GM21390 (cell line): Measurements from ENCODE around the gene ROBO1.
"Not testable (repeated sequence)": the region's sequence is repeated elsewhere in the genome, so short reads cannot be mapped to it uniquely, and the experiment has no call there.

ENCODE experiments used
- ATAC-seq: cut with Tn5 transposase; IDR thresholded peaks from one replicate; pipeline ENCODE4 v1.9.1; 2021; ENCODE audit not compliant: unreplicated experiment

Gene ROBO1

DNA sequence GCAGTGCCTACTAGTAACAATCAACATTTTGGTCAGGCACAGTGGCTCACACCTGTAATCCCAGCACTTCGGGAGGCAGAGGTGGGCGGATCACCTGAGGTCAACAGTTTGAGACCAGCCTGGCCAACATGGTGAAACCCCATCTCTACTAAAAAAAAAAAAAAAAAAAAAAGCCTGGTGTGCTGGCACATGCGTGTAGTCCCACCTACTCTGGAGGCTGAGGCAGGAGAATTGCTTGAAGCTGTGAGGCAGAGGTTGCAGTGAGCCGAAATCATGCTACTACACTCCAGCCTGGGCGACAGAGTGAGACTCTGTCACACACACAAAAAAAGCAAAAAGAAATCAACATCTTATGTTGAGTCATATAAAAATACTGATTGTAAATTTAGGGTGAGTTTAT lies 1043.4 kb downstream of the ROBO1 start:
- ATAC-seq, result not testable (repeated sequence)

DNA sequence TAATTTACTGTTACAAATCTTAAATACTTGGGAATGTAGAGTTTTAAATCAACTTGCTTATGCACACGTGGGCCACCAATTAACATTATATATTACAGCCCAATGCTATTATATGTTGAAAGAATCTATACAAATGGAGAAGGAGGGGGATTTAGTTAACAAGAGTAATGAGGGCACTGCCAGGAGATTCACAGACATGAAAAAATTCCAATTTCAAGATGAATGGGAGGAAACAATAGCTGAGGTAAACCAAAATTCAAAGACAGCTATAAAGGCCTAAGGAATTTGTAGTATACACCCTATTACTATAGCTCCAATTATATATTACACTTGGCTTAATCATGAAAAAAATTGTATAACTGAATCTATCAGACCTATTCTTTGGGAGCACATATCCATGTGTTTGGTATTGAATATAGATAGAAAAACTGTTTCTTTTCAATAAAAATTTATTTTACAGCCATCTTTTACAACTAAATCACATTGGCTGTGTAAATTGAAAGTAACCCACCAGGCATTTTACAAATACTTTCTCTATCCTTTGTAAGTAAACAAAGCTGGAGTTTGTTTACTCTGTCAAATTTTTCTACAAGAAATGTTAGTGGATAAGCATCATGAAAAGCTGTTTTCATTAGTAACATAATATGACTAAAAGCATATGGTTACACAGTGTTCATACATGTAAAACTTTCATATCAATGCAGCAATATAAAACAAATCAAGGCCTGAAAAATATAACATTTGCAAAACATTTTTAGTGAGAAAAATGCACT lies 1045.8 kb downstream of the ROBO1 start:
- ATAC-seq, result no peak

DNA sequence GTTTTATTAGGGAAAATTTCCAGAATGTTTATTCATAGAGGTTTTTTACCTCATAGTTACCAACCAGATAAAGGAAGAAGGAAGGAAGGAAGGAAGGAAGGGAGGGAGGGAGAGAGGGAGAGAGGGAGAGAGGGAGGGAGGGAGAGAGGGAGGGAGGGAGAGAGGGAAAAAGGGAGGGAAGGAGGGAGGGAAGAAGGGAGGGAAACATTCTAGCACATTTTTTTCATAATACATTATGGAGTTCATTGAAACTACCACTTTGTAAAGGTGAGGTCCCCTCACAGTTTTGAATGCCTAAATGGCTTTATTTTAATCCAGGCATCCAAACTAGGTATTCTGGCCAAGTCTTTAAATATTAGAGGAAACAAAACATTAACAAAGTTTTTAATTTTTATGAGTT lies 1049.1 kb downstream of the ROBO1 start:
- ATAC-seq, result no peak

DNA sequence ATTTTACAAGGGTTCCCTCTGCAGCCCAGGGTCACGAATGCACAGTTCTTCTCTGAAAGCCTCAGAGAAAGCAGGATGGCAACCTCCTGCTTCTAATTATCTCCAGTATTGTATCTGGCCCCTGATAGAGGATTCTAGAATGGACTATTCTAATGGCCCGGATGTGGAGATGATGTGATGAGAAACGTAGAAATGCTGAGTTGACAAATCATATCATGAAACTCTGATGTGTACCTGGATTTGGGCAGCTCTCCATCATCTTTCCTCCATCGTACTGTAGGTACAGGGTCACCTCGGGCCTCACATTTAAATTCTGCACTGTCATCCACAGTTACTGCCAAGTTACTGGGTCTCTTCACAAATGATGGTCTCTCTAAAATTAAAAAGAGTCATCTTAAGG lies 1050.8 kb downstream of the ROBO1 start:
- no peak for ATAC-seq

GRCh38 chr3:78712941-78713340 lies 1054.9 kb downstream of the ROBO1 start:
- ATAC-seq, result no peak

- ATAC-seq, result no peak
Measured at GRCh38 chr3:78712270-78712669, 1055.5 kb downstream of the ROBO1 start.

- ATAC-seq, result no peak
Measured at GRCh38 chr3:78708565-78709073, 1059.2 kb downstream of the ROBO1 start.

GRCh38 chr3:78707609-78708008 lies 1060.2 kb downstream of the ROBO1 start:
- no peak for ATAC-seq

GRCh38 chr3:78706906-78707523 lies 1060.8 kb downstream of the ROBO1 start:
- ATAC-seq, result no peak

- no peak for ATAC-seq
Measured at GRCh38 chr3:78703944-78704343, 1063.9 kb downstream of the ROBO1 start.

DNA sequence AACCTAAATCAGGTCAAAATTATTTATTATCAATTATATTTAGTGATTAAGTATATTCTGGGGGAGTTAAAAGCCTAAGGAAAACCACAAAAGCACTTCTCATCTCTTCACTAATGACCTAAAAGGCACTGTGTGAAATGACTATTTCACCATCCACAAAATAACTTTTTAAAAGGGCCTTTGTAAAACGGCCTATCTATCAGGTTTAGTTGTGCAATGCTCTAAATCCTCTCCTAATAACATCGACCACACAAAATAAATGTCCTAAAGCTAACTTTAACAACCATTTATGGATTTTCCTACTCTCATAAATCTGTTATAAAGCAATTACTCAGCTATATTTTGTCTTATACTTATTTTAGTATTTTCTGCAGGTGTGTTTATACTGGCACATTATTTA lies 1066.3 kb downstream of the ROBO1 start:
- ATAC-seq, result no peak

DNA sequence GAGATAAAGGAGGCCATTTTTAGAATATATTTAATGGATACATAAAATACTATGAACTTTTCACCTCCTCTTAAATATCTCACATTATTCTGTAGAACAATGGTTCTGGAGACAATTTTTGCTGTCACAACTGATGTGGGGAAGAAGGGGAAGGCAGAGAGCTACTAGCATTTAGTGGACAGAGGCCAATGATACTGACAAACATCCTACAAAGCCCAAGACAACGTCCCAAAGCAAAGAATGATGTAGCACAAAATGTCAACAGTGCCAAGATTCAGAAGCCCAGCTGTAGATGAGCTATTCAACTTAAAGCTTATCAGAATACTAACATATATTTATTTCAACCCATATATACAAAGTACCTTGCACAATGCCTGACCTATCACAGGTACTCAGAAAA lies 1069.4 kb downstream of the ROBO1 start:
- no peak for ATAC-seq

DNA sequence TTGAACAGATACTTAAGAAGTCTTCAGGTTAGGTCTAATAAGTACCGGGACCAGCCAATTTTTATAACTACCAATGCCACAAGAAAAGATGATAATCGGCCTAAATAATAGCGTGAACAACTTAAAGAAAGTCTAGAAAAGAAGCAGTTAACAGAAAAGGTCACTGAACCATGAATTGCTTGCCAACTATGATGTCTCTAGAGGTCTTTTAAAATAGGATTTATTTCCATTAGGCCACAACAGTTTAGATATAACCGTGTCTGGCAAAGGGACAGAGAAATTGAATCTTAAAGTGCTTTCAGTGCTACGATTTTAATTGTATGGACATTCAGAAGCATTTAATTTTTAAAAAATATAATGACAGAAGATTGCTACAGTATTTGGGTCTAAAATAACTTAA lies 1070.4 kb downstream of the ROBO1 start:
- ATAC-seq, result no peak

- ATAC-seq, result no peak
Measured at GRCh38 chr3:78690766-78691165, 1077.0 kb downstream of the ROBO1 start.

DNA sequence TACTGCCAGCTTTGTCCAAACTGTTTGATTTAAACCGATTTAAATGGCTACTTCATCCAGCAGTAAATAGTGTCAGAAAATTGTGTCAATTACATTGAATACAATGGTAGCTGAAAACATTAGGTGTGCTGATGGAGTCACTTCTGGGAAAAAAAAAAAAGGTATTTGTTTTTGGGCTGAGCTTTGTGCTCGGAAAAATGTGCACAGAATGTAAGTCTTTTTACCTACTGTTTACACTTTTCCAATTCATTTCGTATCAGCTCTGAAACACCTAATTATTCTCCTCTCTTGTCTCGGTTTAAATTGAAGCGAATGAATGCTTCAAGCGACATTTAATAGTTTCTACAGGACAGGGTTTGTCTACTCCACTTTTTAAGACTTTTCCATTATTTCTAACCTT lies 1078.4 kb downstream of the ROBO1 start:
- ATAC-seq, result no peak

DNA sequence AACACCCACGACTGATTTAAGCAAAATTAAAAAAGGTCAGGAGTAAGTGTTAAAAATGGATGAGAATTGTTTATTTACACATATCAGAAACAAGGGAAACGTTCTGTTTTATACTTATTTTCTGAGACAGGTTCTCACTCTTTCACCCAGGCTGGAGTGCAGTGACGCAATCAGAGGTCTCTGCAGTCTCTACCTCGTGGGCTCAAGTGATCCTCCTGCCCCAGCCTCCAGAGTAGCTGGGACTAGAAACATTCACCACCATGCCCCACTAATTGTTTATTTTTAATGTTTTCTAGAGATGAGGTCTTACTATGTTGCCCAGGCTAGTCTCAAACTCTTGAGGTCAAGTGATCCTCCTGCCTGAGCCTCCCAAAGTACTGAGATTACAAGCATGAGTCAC lies 1080.3 kb downstream of the ROBO1 start:
- ATAC-seq, result no peak

DNA sequence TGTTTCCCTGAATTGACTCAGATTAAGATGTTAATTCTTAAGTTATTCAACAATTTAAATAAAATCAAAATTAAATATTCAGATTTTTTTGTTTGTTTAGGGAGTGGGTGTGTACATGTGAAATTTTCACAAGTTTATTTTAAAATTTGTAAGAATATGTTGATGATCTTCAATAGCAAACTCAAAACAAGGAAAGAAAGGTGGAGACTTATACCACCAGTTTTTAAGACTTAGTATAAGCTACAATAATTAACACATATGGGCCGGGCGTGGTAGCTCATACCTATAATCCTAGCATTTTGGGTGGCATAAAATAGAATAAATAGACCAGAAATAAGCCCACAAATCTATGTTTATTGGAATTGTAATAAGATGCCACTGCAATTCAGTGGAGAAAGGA lies 1084.5 kb downstream of the ROBO1 start:
- no peak for ATAC-seq

GRCh38 chr3:78675119-78675805 lies 1092.5 kb downstream of the ROBO1 start:
- not testable (repeated sequence) for ATAC-seq

- no peak for ATAC-seq
Measured at GRCh38 chr3:78670746-78671145, 1097.1 kb downstream of the ROBO1 start.

- no peak for ATAC-seq
Measured at GRCh38 chr3:78670094-78670493, 1097.7 kb downstream of the ROBO1 start.

DNA sequence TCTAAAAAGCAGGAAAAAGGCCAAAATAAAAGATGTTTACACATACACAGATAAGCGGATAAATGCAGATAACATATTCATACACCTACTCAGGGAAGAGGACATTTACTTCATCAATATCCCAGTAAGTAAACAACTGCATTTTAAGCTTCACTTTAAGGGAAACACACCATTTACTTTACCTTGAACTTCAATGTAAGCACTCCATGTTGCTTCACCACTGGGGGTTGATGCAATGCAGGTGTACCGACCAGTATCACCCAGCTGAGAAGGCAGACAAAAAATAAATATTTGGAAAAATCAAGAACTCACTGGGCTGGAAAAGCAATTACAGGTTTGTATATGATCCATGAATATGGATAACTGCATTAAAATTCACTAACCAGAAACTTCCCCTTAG lies 1099.5 kb downstream of the ROBO1 start:
- no peak for ATAC-seq

DNA sequence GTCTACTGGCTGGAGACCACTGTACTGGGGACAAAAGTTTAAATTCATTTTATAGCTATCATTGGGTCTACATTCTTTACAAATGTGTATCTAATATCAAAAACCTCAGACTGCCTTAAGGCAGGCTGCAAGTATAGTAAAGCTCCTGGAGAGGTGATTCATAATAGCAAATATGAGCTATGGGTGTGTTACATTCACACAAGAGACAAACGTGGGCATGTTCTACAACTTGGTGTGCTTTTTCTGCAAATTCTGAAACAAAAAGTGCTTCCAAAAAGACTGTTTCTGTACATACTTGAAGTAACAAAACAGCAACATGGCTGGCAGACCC lies 1101.4 kb downstream of the ROBO1 start:
- ATAC-seq, result no peak
